Osteocyte (in vitro differentiated cells): Measurements from ENCODE around the gene PMM2. TPM values are rescaled to one million over a fixed set of nuclear protein-coding genes. Genes with fewer than 3 reads are reported as not detected.

Experiments used
- DNase-seq: peaks from one replicate; pipeline ENCODE4 v3.0.0; 2021; ENCODE audit warnings: mixed read lengths; ENCODE audit not compliant: unreplicated experiment; ENCODE audit errors: extremely low spot score
- H3K27ac Mint-ChIP-seq: one replicate; pipeline ENCODE4 v1.8.0; 2021; ENCODE audit warnings: mild to moderate bottlenecking, mixed read lengths; ENCODE audit not compliant: unreplicated experiment
- H3K27me3 Mint-ChIP-seq: one replicate; pipeline ENCODE4 v1.8.0; 2021; ENCODE audit warnings: mixed read lengths; ENCODE audit not compliant: unreplicated experiment
- H3K36me3 Mint-ChIP-seq: one replicate; pipeline ENCODE4 v1.8.0; 2021; ENCODE audit warnings: mixed read lengths; ENCODE audit not compliant: unreplicated experiment
- H3K4me1 Mint-ChIP-seq: one replicate; pipeline ENCODE4 v1.8.0; 2021; ENCODE audit warnings: mixed read lengths; ENCODE audit not compliant: unreplicated experiment
- H3K4me3 Mint-ChIP-seq: one replicate; pipeline ENCODE4 v1.8.0; 2021; ENCODE audit warnings: mild to moderate bottlenecking, moderate library complexity, mixed read lengths; ENCODE audit not compliant: unreplicated experiment
- H3K9me3 Mint-ChIP-seq: one replicate; pipeline ENCODE4 v1.8.0; 2021; ENCODE audit warnings: mixed read lengths; ENCODE audit not compliant: unreplicated experiment
- total RNA-seq: library from RNA; stranded (reverse); gene quantifications from 2 replicates; pipeline ENCODE4 v1.2.1, GENCODE V29; 2021
- TF ChIP-seq, protein P1 (sequence below): fragments of 200-600 bp; sonication (generic); IDR thresholded peaks from 2 replicates; pipeline ENCODE4 v1.5.0; 2021; ENCODE audit warnings: antibody characterized with exemption, mild to moderate bottlenecking, moderate library complexity

Gene PMM2
- total RNA-seq, 1 donor from 2014 or later = 42.9 TPM

- Mint-ChIP-seq H3K4me3 (no peak overlapping the region), H3K27me3 (no peaks in the 10 kb centered on the region), H3K9me3 (no peaks in the 10 kb centered on the region), H3K4me1 (peaks cover 14% of the 10 kb centered on the region), H3K27ac (peak overlapping the region; percentile 4), H3K36me3 (peaks cover 14% of the 10 kb centered on the region)
- TF ChIP-seq, protein P1, sequence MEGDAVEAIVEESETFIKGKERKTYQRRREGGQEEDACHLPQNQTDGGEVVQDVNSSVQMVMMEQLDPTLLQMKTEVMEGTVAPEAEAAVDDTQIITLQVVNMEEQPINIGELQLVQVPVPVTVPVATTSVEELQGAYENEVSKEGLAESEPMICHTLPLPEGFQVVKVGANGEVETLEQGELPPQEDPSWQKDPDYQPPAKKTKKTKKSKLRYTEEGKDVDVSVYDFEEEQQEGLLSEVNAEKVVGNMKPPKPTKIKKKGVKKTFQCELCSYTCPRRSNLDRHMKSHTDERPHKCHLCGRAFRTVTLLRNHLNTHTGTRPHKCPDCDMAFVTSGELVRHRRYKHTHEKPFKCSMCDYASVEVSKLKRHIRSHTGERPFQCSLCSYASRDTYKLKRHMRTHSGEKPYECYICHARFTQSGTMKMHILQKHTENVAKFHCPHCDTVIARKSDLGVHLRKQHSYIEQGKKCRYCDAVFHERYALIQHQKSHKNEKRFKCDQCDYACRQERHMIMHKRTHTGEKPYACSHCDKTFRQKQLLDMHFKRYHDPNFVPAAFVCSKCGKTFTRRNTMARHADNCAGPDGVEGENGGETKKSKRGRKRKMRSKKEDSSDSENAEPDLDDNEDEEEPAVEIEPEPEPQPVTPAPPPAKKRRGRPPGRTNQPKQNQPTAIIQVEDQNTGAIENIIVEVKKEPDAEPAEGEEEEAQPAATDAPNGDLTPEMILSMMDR = no peak
- DNase-seq = peak; percentile 80
These were observed 51.3 kb downstream of the PMM2 start for GRCh38 chr16:8848939-8849391.

GRCh38 chr16:8849411-8850011, 51.9 kb downstream of the PMM2 start:
- H3K27ac Mint-ChIP-seq = peak overlapping the region; percentile 23
- no peaks in the 10 kb centered on the region for H3K9me3 Mint-ChIP-seq
- TF ChIP-seq, protein P1 = no peak
- DNase-seq = no peak
- peaks cover 14% of the 10 kb centered on the region for H3K4me1 Mint-ChIP-seq
- H3K4me3 Mint-ChIP-seq = no peak overlapping the region
- peaks cover 13% of the 10 kb centered on the region for H3K36me3 Mint-ChIP-seq
- no peaks in the 10 kb centered on the region for H3K27me3 Mint-ChIP-seq

- no peak for DNase-seq
- peaks cover 14% of the 10 kb centered on the region for H3K4me1 Mint-ChIP-seq
- peaks cover 19% of the 10 kb centered on the region for H3K36me3 Mint-ChIP-seq
- H3K27ac Mint-ChIP-seq = peak overlapping the region; percentile 52
- no peak overlapping the region for H3K4me3 Mint-ChIP-seq
- TF ChIP-seq, protein P1 = no peak
- no peaks in the 10 kb centered on the region for H3K27me3 Mint-ChIP-seq
- H3K9me3 Mint-ChIP-seq = no peaks in the 10 kb centered on the region
These were observed 52.7 kb downstream of the PMM2 start for GRCh38 chr16:8850279-8850885.

- H3K4me1 Mint-ChIP-seq = peaks cover 14% of the 10 kb centered on the region
- peaks cover 27% of the 10 kb centered on the region for H3K36me3 Mint-ChIP-seq
- H3K27me3 Mint-ChIP-seq = no peaks in the 10 kb centered on the region
These were observed 54.2 kb downstream of the PMM2 start for GRCh38 chr16:8851761-8852403.

More at GRCh38 chr16:8851761-8852403, 54.2 kb downstream of the PMM2 start:
- Mint-ChIP-seq H3K9me3 (no peaks in the 10 kb centered on the region), H3K27ac (peak overlapping the region; percentile 60), H3K4me3 (no peak overlapping the region)
- TF ChIP-seq, protein P1 = no peak
- DNase-seq = no peak
